ENCODE data around the gene MEGF11.
A peak's percentile ranks its signal among the peaks of the same experiment; 100 is the strongest.

MEGF11 gene

GRCh38 chr15:66253418-66254088 lies at the start of gene MEGF11:
Gene MEGF11 (minus strand): TSS chr15:66253750. CDS start chr15:66128403, 125,347 bp downstream.
- peak; percentile 66 for DNase-seq

- DNase-seq = no peak
Measured at GRCh38 chr15:66302489-66303278, 49.1 kb upstream of the MEGF11 start.

- DNase-seq = peak; percentile 78
Measured at GRCh38 chr15:66298803-66299251, 45.3 kb upstream of the MEGF11 start.

GRCh38 chr15:66296186-66296585 lies 42.6 kb upstream of the MEGF11 start:
- no peak for DNase-seq

GRCh38 chr15:66294932-66295235 lies 41.3 kb upstream of the MEGF11 start:
- DNase-seq = no peak

GRCh38 chr15:66294157-66294931 lies 40.8 kb upstream of the MEGF11 start:
- DNase-seq = peak; percentile 28

- peak; percentile 77 for DNase-seq
Measured at GRCh38 chr15:66293419-66294156, 40.0 kb upstream of the MEGF11 start, which contains the start of gene DIS3L. Gene DIS3L (plus strand): TSS chr15:66293568. CDS start chr15:66293597, 29 bp downstream.

- DNase-seq = peak; percentile 19
Measured at GRCh38 chr15:66292571-66293418, 39.2 kb upstream of the MEGF11 start.

GRCh38 chr15:66291816-66292570 lies 38.4 kb upstream of the MEGF11 start:
- DNase-seq = no peak

GRCh38 chr15:66290518-66290917 lies 37.0 kb upstream of the MEGF11 start:
- no peak for DNase-seq

GRCh38 chr15:66290007-66290406 lies 36.5 kb upstream of the MEGF11 start:
- no peak for DNase-seq

- peak; percentile 43 for DNase-seq
Measured at GRCh38 chr15:66288551-66289185, 35.1 kb upstream of the MEGF11 start.

GRCh38 chr15:66288093-66288492 lies 34.5 kb upstream of the MEGF11 start:
- DNase-seq = no peak

GRCh38 chr15:66287461-66288057 lies 34.0 kb upstream of the MEGF11 start:
- no peak for DNase-seq

- no peak for DNase-seq
Measured at GRCh38 chr15:66285533-66286280, 32.2 kb upstream of the MEGF11 start.

- no peak for DNase-seq
Measured at GRCh38 chr15:66284271-66284670, 30.7 kb upstream of the MEGF11 start.

- no peak for DNase-seq
Measured at GRCh38 chr15:66278671-66279070, 25.1 kb upstream of the MEGF11 start.

GRCh38 chr15:66278056-66278455 lies 24.5 kb upstream of the MEGF11 start:
- DNase-seq = no peak

GRCh38 chr15:66276546-66276945 lies 23.0 kb upstream of the MEGF11 start:
- no peak for DNase-seq
